Mucosa of descending colon (tissue), 3 donors: ENCODE data around the gene PRRT2. TPM values are rescaled to one million over a fixed set of nuclear protein-coding genes. Genes with fewer than 3 reads are reported as not detected.

Experiments used
- ATAC-seq: fragments of 200-7000 bp; cut with Tn5 transposase; one replicate; pipeline ENCODE4 v1.9.1; 2020; ENCODE audit warnings: mild to moderate bottlenecking, moderate library complexity
- DNase-seq, 3 donors: peaks; one replicate each; pipeline ENCODE4 v3.0.0-alpha.2; 2020
- H3K36me3 ChIP-seq: fragments of 200-600 bp; one replicate; pipeline ENCODE4 v1.8.0; 2021; ENCODE audit warnings: low read depth, mild to moderate bottlenecking
- H3K4me1 ChIP-seq: fragments of 200-600 bp; one replicate; pipeline ENCODE4 v1.8.0; 2021; ENCODE audit warnings: low read depth, mild to moderate bottlenecking
- H3K4me3 ChIP-seq: fragments of 200-600 bp; one replicate; pipeline ENCODE4 v1.8.0; 2021; ENCODE audit warnings: mild to moderate bottlenecking
- H3K9me3 ChIP-seq: fragments of 200-600 bp; one replicate; pipeline ENCODE4 v1.8.0; 2021; ENCODE audit warnings: mild to moderate bottlenecking
- CTCF ChIP-seq: fragments of 200-600 bp; IDR thresholded peaks from one replicate; pipeline ENCODE4 v1.8.0; 2022; ENCODE audit warnings: antibody characterized with exemption, mild to moderate bottlenecking
- intact Hi-C, 2 donors: fragments of 100-400 bp; cut with DNase I in 1 of 2; cut with micrococcal nuclease in 1 of 2; formaldehyde crosslinking; loops; one replicate each; pipeline versions ENCODE4 v1.11.0 to v1.11.1; 2022; cut with DNase I, micrococcal nuclease
- total RNA-seq, 3 donors: library from RNA; stranded (reverse); fragmentation: NEBNext Ultra II Directional in 2 of 3; extraction: Animal tissue kit (Norgen Biotek cat#: 25700) in 2 of 3; gene quantifications; one replicate each; pipeline versions ENCODE4 v1.2.1 to v1.2.4, GENCODE V29; 2021 to 2023
- donor health status: DM: no; HTN: no; CAD: no; lungs with moderate emphysema.
- donor health status: DM: no; HTN: no; CAD: no.
- donor health status: DM: no; HTN: yes; CAD: no.

The PRRT2 gene
- total RNA-seq, 3 donors from 2014 or later, result 0.81 to 15.2 (median 0.94) TPM

- DNase-seq (peak; percentile 59 to 67 (median 64)), ATAC-seq (peak; percentile 48)
- H3K4me3 ChIP-seq, result no peak overlapping the region
- no peaks in the 10 kb centered on the region for H3K9me3 ChIP-seq
- H3K4me1 ChIP-seq, result peaks cover 86% of the 10 kb centered on the region
- intact Hi-C loops, result no loop called here
- no peaks in the 10 kb centered on the region for H3K36me3 ChIP-seq
- TF ChIP-seq CTCF, result no peak
Measured at GRCh38 chr16:29821643-29822115, 9.7 kb downstream of the PRRT2 start.

GRCh38 chr16:29824589-29825144, 12.7 kb downstream of the PRRT2 start:
- DNase-seq, result no peak
- Histone ChIP-seq H3K4me3 (no peak overlapping the region), H3K9me3 (no peaks in the 10 kb centered on the region), H3K4me1 (peaks cover 88% of the 10 kb centered on the region), H3K36me3 (no peaks in the 10 kb centered on the region)
- ATAC-seq, result no peak
- TF ChIP-seq CTCF, result no peak
- intact Hi-C loops, result no loop called here

- Histone ChIP-seq H3K4me3 (no peak overlapping the region), H3K4me1 (peaks cover 89% of the 10 kb centered on the region), H3K36me3 (no peaks in the 10 kb centered on the region), H3K9me3 (no peaks in the 10 kb centered on the region)
- ATAC-seq, result peak; percentile 37
- no peak for TF ChIP-seq CTCF
- DNase-seq, result peak; percentile 59 to 73 (median 66)
- intact Hi-C loops, result no loop called here
Measured at GRCh38 chr16:29825145-29826044, 13.4 kb downstream of the PRRT2 start.

GRCh38 chr16:29826342-29826695, 14.3 kb downstream of the PRRT2 start:
- ATAC-seq, result no peak
- peaks cover 87% of the 10 kb centered on the region for H3K4me1 ChIP-seq
- intact Hi-C loops, result no loop called here
- TF ChIP-seq CTCF, result no peak
- no peak overlapping the region for H3K4me3 ChIP-seq
- H3K9me3 ChIP-seq, result no peaks in the 10 kb centered on the region
- H3K36me3 ChIP-seq, result no peaks in the 10 kb centered on the region
- DNase-seq, result peak in 2 of 3 donors; percentile 35 to 36

GRCh38 chr16:29830774-29831173, 18.8 kb downstream of the PRRT2 start:
- no peak for TF ChIP-seq CTCF
- no peak for ATAC-seq
- Histone ChIP-seq H3K4me1 (peaks cover 44% of the 10 kb centered on the region), H3K4me3 (no peak overlapping the region), H3K9me3 (no peaks in the 10 kb centered on the region), H3K36me3 (peaks cover 8% of the 10 kb centered on the region)
- no peak for DNase-seq
- intact Hi-C loops, result no loop called here
